GM23338 (cell line): Measurements from ENCODE around the gene SRMS.

Experiments
- CTCF ChIP-seq, 2 experiments: fragments of 200-600 bp in 1 of 2; sonication (generic) in 1 of 2; conservative IDR thresholded peaks; 2 replicates each; pipeline versions ENCODE4 v1.5.1 to v1.6.1; 2016 to 2017; ENCODE audit warnings: antibody characterized with exemption in 2 of 2, low read depth in 2 of 2, mild to moderate bottlenecking in 2 of 2, moderate library complexity in 1 of 2
- EZH2 ChIP-seq: fragments of 200-600 bp; sonication (generic); IDR thresholded peaks from one replicate; pipeline ENCODE4 v1.8.0; 2017; ENCODE audit warnings: antibody characterized with exemption, mild to moderate bottlenecking, low read depth; ENCODE audit not compliant: unreplicated experiment
- POLR2AphosphoS5 ChIP-seq: IDR thresholded peaks from 2 replicates; pipeline ENCODE4 v1.6.1; 2016; ENCODE audit warnings: antibody characterized with exemption, low read depth
- REST ChIP-seq: IDR thresholded peaks from one replicate; pipeline ENCODE4 v1.6.1; 2018; ENCODE audit warnings: antibody characterized with exemption; ENCODE audit not compliant: unreplicated experiment

GRCh38 chr20:63539092-63539430 is 8.5 kb downstream of the SRMS start:
- TF ChIP-seq CTCF (conservative IDR thresholded peaks at IDR 0.05; ENCODE audit: low read depth in 2 of 2) (no peak), REST (no peak), POLR2AphosphoS5 (no peak), EZH2 (no peak)
